Left lobe of liver (tissue), 2 donors: ENCODE data around the gene SLC16A5. TPM values are rescaled to one million over a fixed set of nuclear protein-coding genes. Genes with fewer than 3 reads are reported as not detected.
"Not testable (repeated sequence)": the region's sequence is repeated elsewhere in the genome, so short reads cannot be mapped to it uniquely, and the experiment has no call there.

Experiments
- ATAC-seq: fragments of 200-7000 bp; cut with Tn5 transposase; one replicate; pipeline ENCODE4 v1.9.1; 2020; ENCODE audit warnings: mild to moderate bottlenecking, moderate library complexity
- DNase-seq: peaks from one replicate; pipeline ENCODE4 v3.0.0-alpha.2; 2020; ENCODE audit warnings: low spot score
- total RNA-seq: library from RNA; stranded (reverse); gene quantifications from one replicate; pipeline ENCODE4 v1.2.1, GENCODE V29; 2021
- donor health status: DM: no; HTN: no; CAD: no; lungs with moderate emphysema.
- donor health status: DM: no; HTN: yes; CAD: no.

The SLC16A5 gene, protein sequence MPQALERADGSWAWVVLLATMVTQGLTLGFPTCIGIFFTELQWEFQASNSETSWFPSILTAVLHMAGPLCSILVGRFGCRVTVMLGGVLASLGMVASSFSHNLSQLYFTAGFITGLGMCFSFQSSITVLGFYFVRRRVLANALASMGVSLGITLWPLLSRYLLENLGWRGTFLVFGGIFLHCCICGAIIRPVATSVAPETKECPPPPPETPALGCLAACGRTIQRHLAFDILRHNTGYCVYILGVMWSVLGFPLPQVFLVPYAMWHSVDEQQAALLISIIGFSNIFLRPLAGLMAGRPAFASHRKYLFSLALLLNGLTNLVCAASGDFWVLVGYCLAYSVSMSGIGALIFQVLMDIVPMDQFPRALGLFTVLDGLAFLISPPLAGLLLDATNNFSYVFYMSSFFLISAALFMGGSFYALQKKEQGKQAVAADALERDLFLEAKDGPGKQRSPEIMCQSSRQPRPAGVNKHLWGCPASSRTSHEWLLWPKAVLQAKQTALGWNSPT
- total RNA-seq = 1.2 TPM

GRCh38 chr17:75087558-75088453, at the start of gene SLC16A5:
Gene SLC16A5, plus strand, starts transcription at chr17:75087954. Its CDS starts 5,683 bp downstream, at chr17:75093637.
- peak; percentile 37 for ATAC-seq

DNA sequence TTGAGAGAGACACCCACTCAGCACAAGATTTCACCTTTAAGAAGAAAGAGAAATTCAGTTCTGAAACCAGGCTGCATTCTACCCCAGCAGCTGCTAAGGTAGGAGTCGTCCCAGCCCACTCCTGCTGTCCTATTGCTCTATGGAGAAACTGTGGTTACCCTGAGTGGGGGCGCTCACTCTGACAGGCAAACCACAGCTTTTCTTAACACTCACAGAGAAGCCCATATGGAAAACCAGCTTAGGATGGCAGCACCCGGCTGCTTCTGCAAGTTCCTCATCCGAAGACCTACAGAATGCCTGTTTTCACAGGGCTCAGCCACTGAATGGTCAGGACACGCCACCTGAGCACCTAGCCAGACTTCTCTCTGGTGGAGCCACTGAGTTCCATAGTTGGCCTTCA, 48.5 kb upstream of the SLC16A5 start:
- ATAC-seq = no peak
- DNase-seq = no peak

More at GRCh38 chr17:75087558-75088453, at the start of gene SLC16A5:
- DNase-seq = peak; percentile 80

DNA sequence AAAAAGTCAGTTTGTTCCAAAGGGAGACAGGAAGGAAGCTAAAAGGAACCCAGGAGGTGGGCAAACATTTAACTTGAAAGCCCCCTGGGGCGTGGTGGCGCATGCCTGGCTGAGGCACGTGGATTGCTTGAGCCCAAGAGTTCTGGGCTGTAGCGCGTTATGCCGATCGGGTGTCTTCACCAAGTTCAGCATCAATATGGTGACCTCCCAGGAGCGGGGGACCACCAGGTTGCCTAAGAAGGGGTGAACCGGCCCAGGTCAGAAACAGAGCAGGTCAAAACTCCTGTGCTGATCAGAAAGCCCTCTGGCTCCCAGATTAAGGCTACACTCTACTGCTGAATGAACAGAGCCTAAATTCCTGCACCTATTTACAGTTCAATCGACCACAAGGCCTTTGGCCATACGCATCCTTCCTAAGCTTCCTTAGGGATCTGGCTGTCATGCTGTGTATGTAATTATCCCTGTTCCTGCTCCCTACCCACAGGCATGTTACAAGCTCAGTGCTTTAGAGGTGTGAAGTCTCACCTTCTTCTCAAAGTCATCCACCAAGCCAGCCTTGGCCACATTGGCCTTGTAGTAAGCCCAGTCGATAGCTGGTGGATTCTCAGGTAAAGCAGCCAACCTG, 46.0 kb upstream of the SLC16A5 start:
- no peak for DNase-seq
- no peak for ATAC-seq

- not testable (repeated sequence) for ATAC-seq, DNase-seq
Observed at GRCh38 chr17:75043789-75044188, 44.0 kb upstream of the SLC16A5 start.

GRCh38 chr17:75044716-75045115, 43.0 kb upstream of the SLC16A5 start:
- ATAC-seq = no peak
- DNase-seq = no peak

DNA sequence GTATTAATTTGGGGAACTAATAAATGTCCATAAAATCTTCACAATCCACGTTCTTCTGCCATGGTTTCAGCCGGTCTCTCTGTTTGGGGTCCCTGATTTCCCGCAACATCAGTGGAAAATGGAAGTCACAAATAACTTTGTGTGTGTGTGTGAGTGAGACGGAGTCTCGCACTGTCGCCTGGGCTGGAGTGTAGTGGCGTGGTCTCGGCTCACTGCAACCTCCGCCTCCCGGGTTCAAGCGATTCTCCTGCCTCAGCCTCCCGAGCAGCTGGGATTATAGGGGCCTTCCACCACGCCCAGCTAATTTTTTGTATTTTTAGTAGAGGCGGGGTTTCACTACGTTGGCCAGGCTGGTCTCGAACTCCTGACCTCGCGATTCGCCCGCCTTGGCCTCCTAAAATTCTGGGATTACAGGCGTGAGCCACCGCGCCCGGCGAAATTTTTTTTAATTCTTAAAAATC, 41.8 kb upstream of the SLC16A5 start:
- not testable (repeated sequence) for DNase-seq, ATAC-seq

GRCh38 chr17:75046407-75047289, 41.1 kb upstream of the SLC16A5 start, which contains the start of the genes ATP5PD and KCTD2:
Gene ATP5PD, minus strand, starts transcription at chr17:75046969. Its CDS starts 4,319 bp downstream, at chr17:75042650.
Gene KCTD2, plus strand, starts transcription at chr17:75047225. Its CDS starts 26 bp downstream, at chr17:75047251.
- ATAC-seq (peak; percentile 98), DNase-seq (peak; percentile 96)

DNA sequence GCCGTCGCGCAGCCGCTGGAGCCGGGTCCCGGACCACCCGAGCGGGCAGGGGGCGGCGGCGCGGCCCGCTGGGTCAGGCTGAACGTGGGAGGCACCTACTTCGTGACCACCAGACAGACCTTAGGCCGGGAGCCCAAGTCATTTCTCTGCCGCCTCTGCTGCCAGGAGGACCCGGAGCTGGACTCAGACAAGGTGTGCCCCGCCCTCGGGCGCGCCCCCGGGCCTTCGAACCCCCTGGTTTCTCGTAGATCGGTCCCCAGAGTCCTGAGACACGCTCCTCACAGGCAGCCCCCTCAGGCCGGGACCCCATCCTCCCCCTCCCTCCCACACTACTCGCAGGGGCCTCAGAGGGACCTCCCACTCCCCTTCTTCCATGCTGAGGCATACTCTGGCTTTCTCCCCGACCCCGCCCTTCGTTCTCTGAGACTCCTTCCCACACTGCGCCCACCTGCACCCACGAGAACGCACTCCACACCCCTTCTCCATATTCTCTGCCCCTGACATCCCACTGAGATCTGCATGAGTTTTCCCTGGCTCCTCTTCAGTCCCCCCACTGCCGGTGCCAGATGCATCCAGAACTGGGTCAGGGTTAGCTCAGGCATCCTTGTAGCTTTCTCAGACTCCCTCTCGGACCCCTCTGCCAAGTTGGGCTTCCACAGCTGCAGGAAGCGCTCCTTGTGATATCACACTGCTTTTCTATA, 40.2 kb upstream of the SLC16A5 start:
- ATAC-seq = no peak
- peak; percentile 62 for DNase-seq

GRCh38 chr17:75048249-75048878, 39.4 kb upstream of the SLC16A5 start:
- DNase-seq (no peak), ATAC-seq (peak; percentile 15)

- DNase-seq (no peak), ATAC-seq (no peak)
Observed at GRCh38 chr17:75049057-75049456, 38.7 kb upstream of the SLC16A5 start.

- ATAC-seq (no peak), DNase-seq (no peak)
Observed at GRCh38 chr17:75049706-75050105, 38.0 kb upstream of the SLC16A5 start.

GRCh38 chr17:75051941-75052340, 35.8 kb upstream of the SLC16A5 start:
- ATAC-seq (no peak), DNase-seq (no peak)

GRCh38 chr17:75059369-75060345, 28.1 kb upstream of the SLC16A5 start:
- DNase-seq = no peak

GRCh38 chr17:75060434-75061054, 27.2 kb upstream of the SLC16A5 start:
- ATAC-seq = peak; percentile 91
- peak; percentile 77 for DNase-seq

More at GRCh38 chr17:75059369-75060345, 28.1 kb upstream of the SLC16A5 start:
- peak; percentile 89 for ATAC-seq

DNA sequence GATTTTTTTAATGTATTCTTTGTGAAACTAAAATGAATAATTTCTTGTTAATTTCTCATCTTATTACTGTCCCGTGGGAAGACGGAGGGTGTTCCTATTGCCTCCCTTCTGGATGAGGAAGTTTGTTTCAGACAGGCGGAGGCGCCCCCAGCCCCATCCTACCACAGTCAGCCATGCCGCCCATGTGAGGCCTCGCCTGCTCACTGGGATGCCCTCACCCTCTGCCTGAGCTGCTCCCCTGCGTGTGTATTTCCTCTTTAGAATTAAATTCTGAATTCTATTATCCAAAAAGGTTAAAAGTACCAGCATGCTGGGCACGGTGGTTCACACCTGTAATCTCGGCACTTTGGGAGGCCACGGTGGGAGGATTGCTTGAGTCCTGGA, 26.7 kb upstream of the SLC16A5 start:
- DNase-seq = no peak
- no peak for ATAC-seq

- no peak for ATAC-seq
- no peak for DNase-seq
Observed at GRCh38 chr17:75061618-75062017, 26.1 kb upstream of the SLC16A5 start.

- DNase-seq = no peak
- ATAC-seq = no peak
Observed at GRCh38 chr17:75063201-75063600, 24.6 kb upstream of the SLC16A5 start.
